NCI-H146 treated with DMSO at 0.1 percent for 48 hours (cell line): ENCODE data around the gene SGIP1.

ENCODE experiments used
- DNase-seq: peaks from one replicate; lab custom pipeline; 2025; ENCODE audit not compliant: unreplicated experiment; lab: John Stamatoyannopoulos, UW

SGIP1 gene

DNA sequence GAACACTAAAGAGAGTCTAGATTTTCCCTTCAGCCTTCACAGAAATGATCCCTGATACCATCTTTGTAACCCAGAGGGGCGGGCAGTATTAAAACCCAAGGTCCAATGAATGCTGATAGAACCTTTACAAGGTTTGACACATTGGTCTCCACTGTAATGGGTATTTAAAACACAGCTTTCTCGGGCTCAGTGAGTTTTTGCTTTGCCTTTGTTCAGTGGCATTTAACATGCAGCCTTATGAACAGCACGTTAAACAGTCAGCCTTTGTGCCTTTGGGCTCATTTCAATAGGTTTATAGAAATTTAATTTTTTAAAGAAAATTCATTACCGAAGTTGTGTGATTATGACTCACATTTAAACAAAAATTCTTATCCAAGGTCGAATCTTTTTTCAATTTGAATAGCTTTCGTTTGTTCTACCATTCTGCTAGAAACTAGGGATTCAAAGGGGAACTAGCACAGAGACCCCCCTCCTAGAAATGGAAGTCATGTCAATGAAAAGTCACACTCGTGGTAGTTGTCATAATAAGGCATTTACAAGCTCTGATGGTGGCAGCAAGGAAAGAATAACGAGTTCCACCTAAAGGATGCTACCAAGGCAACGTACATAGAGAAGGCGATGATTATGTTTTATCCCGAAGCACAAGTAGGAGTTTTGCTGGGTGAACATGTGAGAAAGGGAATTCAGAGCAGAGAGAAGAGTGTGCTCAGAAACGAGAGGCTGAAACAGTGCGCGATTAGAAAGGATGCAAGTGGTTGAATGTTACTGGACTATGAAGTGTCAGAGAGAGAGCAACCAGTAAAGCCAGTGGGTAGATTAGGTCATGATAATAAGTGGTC, 66.2 kb downstream of the SGIP1 start:
- no peak for DNase-seq

DNA sequence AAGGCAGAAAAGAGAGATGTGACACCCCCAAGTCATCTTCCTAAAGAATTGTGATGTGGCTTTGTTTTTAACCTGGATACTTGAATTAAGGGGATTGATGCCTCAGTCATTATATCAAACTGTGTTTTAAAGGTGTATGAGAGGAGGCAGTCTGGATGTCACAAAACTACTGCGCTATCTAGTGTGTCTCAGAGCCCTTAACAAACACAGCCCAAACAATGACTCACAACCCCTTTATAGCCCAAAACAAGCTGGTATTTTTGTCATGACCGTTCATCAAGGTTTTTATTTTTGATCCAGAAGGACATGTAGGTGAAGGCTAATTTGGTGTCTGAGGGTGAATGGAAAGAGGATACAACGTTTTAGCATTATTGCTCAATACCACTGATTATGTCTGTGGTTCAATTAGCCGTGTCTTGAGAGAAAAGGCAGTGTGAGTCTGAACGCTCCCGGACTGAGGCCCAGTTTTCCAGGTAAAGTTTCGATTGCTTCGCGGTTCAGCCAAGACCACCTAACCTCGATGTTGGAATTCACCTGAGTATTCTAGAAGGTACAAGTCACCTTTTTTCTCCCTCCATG, 71.6 kb downstream of the SGIP1 start:
- no peak for DNase-seq

GRCh38 chr1:66606362-66607065, 72.6 kb downstream of the SGIP1 start:
- DNase-seq, result no peak

DNA sequence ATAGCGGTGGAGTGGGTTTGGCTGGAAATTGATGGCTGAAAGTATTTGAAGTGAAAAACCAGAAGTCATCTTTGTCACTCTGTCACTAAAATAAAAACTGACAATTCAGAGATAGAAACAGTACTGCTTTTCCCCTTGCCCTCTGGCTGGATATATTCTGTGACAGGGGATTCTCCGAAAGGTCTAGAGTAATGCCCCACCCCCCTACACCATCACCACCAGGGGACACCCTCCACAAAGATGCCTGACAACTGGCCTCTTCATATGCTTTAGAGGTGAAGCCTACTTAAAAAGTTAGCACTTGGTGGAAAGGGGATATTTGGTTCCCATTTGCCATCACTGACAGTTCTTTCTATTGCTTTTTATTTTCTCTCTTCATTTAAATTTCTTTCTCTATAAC, 73.5 kb downstream of the SGIP1 start:
- no peak for DNase-seq

DNA sequence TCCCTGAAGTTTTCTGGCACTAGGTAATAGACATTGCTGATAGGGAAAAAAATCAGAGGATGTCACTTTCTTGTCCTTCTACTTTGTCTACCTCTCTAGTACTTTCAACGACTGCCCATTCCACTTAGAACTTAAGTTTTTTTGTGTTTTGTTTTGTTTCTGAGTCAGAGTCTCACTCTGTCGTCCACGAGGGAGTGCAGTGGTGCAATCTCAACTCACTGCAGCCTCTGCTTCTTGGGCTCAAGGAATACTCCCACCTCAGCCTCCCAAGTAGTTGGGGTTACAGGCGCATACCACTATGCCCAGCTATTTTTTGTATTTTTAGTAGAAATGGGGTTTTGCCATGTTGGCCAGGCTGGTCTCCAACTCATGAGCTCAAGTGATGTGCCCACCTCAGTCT, 79.2 kb downstream of the SGIP1 start:
- no peak for DNase-seq

DNA sequence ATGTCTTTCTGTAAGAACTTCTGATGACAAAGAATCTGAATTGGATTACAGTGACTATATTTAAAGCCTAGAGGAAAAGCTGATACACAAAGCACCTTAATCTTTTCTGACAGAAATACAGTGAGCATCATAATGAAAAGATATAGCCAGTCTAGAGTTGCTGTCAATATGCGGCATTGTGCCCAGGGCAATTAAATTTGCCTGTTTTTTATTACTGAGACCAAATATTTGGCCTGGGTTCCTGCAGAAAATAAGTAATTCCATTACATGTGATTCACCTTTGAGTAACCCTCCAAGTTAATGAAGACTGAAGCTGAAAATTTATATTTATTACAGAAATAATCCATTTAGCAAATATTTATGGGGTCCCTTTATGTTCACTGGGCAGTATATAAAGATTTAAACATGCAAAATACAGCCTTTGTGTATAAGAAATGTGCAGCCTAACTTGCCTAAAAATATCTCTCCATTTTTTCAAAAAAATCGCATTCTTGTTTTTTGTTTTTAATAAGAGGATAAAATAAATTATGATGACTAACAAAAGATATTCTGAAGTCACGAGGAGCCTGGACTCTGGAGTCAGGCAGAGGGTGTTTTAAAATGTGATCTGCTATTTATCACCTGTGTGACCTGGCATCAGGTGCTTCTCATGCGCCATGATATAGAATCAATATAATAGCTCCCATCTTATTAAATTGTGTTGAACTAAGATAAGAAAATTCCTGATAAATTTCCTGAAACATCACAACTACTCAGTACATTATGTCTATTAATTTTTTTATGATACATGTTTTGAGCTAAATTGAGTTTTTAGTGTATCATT, 83.6 kb downstream of the SGIP1 start:
- no peak for DNase-seq

DNA sequence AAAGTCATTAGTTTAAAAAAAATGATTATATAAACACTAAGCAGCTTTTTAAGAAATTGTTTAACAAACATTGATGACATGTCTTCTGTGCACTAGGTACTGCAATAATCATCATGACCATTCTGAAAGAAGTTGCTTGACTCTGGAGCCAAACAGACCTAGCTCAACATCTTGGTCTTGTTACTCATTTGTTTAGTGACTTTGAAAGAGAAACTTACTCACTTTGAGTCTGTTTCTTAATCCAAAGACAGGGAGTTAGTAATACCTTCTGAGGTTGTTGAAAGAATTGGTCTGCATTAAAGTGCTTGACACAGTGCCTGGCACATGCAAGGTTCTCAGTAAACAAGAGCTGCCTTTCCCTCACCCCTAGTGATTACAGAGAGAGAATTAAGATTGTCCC, 84.4 kb downstream of the SGIP1 start:
- no peak for DNase-seq

DNA sequence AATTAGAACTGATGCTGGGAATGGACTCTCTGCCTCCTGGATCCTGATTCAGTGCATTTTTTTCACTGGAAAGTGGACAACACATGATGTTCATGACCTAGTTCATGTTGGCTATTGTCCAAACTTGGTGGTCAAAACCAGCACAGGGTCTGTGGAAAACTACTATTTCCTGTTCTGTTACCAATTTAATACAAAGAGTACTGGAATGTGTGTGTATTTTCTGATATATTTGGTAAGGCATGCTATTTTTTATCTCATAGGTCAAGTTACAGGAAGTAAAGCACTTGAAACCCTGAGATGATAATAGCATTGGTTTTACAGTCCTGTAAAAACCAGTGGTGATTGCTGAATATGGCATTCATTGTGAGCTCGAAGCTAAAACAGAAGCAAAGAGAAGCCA, 89.9 kb downstream of the SGIP1 start:
- no peak for DNase-seq

DNA sequence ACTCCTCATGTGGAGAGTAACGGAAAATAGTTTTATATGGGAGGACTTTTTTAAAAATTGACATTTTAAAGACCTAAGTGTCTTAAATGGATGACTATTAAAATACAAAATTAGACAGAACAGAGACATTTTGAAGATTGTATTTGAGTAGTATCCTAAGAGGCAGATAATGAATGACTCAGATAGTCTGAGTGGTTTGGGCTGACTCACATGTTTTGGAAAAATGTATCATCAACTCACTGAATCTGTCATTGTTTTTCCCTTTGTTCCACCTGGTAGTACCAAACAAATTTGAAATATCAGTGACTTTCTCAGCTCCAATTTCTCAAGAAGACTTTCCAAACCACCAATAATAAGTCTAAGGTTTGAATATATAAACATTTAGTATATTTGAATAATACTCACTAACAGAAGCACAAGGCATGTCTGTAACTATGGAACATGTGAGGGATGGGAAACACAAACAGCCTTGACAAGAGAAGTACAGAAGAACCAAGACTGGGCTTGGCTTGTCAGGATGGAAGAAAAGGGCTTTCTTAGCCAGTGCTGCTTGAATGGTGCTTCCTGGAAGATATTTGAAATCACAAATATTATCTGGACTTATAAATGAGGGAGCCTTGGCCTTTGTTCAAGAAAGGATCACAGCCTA, 90.6 kb downstream of the SGIP1 start:
- no peak for DNase-seq

DNA sequence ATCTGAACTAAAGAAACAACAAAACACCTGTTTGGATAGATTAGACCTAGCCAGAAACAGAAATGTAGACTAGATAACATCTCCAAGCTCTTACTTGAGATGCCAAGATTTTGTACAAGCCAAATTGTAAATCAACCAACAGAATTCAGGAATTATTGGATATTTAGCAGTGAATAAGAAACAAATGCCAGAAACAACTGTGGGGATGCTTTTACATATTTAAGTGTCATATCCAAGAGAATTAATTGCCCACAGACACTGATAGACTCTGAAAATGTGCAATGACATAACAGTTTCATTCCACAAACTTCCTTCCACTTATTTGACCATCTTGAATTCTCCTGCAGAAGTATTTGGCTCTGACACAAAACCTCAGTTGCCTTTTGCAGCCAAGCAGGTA, 92.3 kb downstream of the SGIP1 start:
- no peak for DNase-seq

GRCh38 chr1:66628926-66629325, 95.0 kb downstream of the SGIP1 start:
- DNase-seq, result no peak

DNA sequence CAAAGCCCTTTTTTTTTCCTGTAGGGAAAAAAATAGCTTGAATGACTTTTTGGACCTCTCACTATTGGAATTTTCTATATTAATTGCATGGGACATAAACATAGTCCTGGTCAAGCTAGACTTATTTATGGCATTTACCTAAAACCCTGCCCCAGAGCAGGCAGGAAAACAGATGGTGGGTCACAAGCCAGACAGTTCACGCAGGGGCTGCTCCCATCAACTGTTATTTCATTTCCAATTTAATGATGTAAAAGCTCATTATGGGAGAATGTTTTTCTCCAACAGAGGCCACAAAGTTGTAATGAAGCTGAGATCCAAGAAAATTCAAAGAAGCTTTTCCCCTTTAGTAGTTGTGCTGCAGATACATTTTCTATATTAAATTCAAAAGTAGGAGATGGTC, 99.2 kb downstream of the SGIP1 start:
- no peak for DNase-seq

DNA sequence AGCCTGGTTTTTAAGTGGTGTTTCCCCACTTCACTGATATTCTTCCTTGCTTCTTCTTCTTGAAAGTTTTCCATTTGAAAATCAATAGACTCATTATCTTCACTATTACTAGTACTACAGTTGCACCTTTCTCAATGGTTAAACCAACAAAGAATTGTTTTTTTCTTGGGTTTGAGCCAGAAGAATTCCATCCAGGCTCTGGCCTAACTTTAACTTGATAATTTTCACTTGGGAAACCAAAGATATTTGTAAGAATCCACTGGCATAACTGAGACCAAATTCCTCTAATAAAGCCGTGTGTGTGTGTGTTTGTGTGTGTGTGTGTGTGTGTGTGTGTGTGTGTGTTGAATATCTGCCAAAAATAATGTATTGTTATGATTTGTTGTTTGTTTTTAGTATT, 103.2 kb downstream of the SGIP1 start:
- DNase-seq, result no peak

GRCh38 chr1:66641891-66642473, 108.0 kb downstream of the SGIP1 start:
- no peak for DNase-seq

DNA sequence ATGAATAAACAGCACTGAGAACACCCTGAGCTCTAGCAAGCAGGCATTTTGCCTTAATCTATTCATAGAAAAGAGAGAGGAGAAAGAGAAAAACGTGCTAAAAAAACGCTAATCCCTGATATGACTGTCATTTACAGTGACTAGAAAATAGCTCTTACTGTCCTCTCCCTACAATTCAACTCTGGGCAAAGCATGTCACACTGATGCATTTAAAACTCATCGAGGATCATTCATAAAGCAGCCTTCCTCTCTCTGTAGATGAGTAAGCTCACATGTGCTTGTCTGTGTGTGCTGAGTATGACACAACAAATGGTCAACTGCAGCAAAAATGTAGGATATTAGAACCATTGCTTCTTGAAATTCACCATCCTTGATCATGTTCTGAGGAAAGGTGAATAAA, 109.0 kb downstream of the SGIP1 start:
- no peak for DNase-seq

DNA sequence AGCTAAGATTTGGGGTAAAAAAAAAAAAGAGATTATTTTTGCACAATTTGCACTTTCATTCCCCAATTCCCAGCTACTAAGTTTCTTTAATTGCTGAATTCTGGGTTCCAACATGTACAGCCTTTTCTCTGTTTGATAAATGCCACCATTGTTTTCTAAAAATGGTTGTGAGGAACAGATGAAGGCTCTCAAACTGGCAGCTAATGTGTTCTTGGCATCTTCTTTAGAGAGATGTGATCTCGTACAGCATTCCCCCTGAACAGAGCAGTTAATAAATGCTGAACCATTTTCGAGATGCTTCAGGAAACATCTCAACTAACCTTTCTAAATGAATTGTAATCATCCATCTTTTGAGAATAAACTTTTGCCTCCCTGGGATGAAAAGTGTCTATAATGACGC, 110.4 kb downstream of the SGIP1 start:
- no peak for DNase-seq

DNA sequence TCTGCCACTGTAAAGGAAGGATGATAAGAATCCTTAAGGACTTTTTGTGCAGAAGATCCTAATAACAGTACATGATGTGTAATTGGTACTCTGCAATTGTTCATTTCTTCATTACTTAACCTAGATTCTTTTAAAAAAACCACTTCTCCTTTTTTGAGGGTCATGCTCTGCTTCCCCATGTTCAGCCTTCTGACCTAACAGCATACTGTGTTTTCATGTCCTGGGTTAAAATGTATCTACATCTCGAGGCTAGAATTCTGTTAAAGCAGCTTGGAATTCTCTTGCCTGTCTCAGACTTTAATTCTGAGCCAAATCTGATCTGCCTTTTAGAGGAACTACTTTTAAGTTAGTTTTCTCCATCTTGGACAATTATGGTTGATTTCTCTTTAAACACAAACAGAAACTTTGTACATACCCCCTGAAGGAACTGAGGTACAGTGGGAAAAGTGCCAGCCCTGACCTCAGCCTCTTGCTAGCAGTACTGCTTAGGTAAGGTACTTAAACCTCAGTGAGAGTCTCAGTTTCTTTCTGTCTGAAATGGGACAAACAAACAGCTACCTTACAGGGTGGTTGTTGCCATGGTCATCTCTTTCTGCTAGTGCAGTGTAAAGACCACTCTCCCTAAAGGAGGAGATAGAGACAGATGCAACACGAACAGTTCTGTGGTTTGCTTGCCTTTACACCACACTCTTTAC, 115.1 kb downstream of the SGIP1 start:
- DNase-seq, result no peak

DNA sequence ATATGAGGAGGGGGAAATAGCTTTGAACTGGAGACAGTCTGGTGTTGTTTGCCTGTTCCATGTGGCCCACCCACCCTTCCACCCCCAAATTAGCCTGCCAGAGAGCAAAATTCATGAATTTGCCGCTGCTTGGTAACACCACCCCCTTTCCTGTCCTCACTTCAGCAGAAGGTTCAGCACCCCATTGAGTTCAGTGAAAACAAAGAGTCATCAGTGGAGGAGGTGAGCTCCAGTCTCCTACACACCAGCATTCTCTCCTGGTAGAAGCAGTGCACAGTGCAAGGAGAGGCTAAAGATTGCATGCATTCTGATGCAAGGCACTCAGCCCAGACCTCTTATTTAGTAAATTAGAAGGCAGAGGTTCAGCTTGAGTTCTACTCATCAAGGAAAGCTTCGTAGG, 118.6 kb downstream of the SGIP1 start:
- DNase-seq, result no peak

DNA sequence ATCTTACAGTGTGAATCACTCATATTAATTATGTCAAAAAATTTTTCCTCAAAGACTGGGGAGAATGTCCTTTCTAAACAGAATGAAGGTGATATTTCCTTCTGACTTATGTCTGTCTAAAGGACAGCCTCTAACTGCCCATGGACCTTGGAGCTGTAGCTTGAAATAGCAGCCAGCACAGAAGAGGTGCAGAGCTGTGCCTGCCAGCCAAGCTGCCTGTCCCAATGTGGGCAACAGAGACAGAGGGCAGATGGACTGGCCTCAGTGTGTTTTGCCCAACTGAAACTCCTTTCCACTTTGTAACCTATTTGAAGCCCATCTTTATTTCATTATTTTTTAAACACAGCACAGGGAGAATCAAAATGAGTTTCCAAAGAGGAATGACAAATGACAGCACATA, 120.7 kb downstream of the SGIP1 start:
- no peak for DNase-seq

GRCh38 chr1:66671455-66671854, 137.5 kb downstream of the SGIP1 start:
- DNase-seq, result no peak
